Measurements from ENCODE around the gene PLIN5. TPM values are rescaled to one million over a fixed set of nuclear protein-coding genes. Genes with fewer than 3 reads are reported as not detected.

The PLIN5 gene
- total RNA-seq, 1 experiment from 2014 or later: 8.1 TPM

- DNase-seq (ENCODE audit: low read depth, low spot score): no peak
- Histone ChIP-seq H2AFZ (ENCODE audit: low read depth, low read length, poor library complexity, severe bottlenecking) (no peak overlapping the region), H4K20me1 (ENCODE audit: insufficient read depth) (no peaks in the 10 kb centered on the region), H3K36me3 (ENCODE audit: control insufficient read depth in 1 of 2, insufficient read depth in 2 of 2, low read length in 2 of 2) (peaks cover 6 to 33% of the 10 kb centered on the region in 2 experiments; a peak in 3 of 4 replicates), H3K27me3 (ENCODE audit: insufficient read depth, low read length) (no peaks in the 10 kb centered on the region), H3K4me3 (replicated peaks in 1 of 2; ENCODE audit: low read depth in 1 of 2, low read length in 2 of 2) (no peak overlapping the region), H3K9ac (ENCODE audit: low read length) (no peak overlapping the region), H3K9me2 (ENCODE audit: insufficient read depth) (no peaks in the 10 kb centered on the region), H3K4me1 (ENCODE audit: control insufficient read depth in 1 of 2, insufficient read depth in 2 of 2, low read length in 2 of 2) (peaks cover 0 to 3% of the 10 kb centered on the region in 2 experiments; a peak in 2 of 4 replicates), H3K27ac (ENCODE audit: low read depth, low read length) (no peak overlapping the region), H3K4me2 (ENCODE audit: low read length) (no peak overlapping the region), H3K9me3 (ENCODE audit: control insufficient read depth in 1 of 2, insufficient read depth in 1 of 2, low read depth in 1 of 2, low read length in 2 of 2) (peaks cover 0 to 4% of the 10 kb centered on the region in 2 experiments; a peak in 1 of 4 replicates), H3K79me2 (ENCODE audit: insufficient read depth, low read length) (no peaks in the 10 kb centered on the region)
- ChIA-PET RAD21 (ENCODE audit: low non-redundant PET in 1 of 2, low total read pairs in 2 of 2, uncharacterized antibody in 2 of 2, unreplicated experiment in 2 of 2) (no interaction called here), POLR2A (no interaction called here), CTCF (no interaction called here)
- TF ChIP-seq, protein P1, sequence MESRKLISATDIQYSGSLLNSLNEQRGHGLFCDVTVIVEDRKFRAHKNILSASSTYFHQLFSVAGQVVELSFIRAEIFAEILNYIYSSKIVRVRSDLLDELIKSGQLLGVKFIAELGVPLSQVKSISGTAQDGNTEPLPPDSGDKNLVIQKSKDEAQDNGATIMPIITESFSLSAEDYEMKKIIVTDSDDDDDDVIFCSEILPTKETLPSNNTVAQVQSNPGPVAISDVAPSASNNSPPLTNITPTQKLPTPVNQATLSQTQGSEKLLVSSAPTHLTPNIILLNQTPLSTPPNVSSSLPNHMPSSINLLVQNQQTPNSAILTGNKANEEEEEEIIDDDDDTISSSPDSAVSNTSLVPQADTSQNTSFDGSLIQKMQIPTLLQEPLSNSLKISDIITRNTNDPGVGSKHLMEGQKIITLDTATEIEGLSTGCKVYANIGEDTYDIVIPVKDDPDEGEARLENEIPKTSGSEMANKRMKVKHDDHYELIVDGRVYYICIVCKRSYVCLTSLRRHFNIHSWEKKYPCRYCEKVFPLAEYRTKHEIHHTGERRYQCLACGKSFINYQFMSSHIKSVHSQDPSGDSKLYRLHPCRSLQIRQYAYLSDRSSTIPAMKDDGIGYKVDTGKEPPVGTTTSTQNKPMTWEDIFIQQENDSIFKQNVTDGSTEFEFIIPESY (IDR thresholded peaks at IDR 0.05; ENCODE audit: extremely low read depth, insufficient replicate concordance, low read length): no peak
- TF ChIP-seq POLR2A (IDR thresholded peaks at IDR 0.05; ENCODE audit: borderline replicate concordance, extremely low read depth, insufficient read depth, insufficient read length): no peak
- TF ChIP-seq MAX (IDR thresholded peaks at IDR 0.05): no peak
- TF ChIP-seq ZFX (IDR thresholded peaks at IDR 0.05): no peak
- no peak for TF ChIP-seq POLR2AphosphoS5 (IDR thresholded peaks at IDR 0.05; ENCODE audit: low read depth, low read length)
- TF ChIP-seq CEBPB (IDR thresholded peaks at IDR 0.05; ENCODE audit: low read depth): no peak
- TF ChIP-seq EGR1 (IDR thresholded peaks at IDR 0.05; ENCODE audit: low read depth): no peak
- no peak for TF ChIP-seq SIN3A (IDR thresholded peaks at IDR 0.05; ENCODE audit: low read depth)
- no peak for TF ChIP-seq REST (IDR thresholded peaks at IDR 0.05; ENCODE audit: low read depth)
- intact Hi-C loops (cut with micrococcal nuclease): no loop called here
- BruUV-seq (replicated peaks): no TSS peak
- ATAC-seq: no peak
These were observed 40.3 kb downstream of the PLIN5 start for GRCh38 chr19:4494691-4495064.

All from HCT116 (cell line).